ENCODE results near the gene OSBPL2.

Gene OSBPL2

GRCh38 chr20:62228982-62229545 is 9.3 kb upstream of the OSBPL2 start:
- no peak for DNase-seq (ENCODE audit: low read depth)
- no peak overlapping the region for H3K4me3 ChIP-seq (ENCODE audit: low read length)
- no peak for TF ChIP-seq CTCF (conservative IDR thresholded peaks at IDR 0.05; ENCODE audit: low read depth, low read length)

GRCh38 chr20:62229667-62230066 is 8.7 kb upstream of the OSBPL2 start:
- H3K4me3 ChIP-seq (ENCODE audit: low read length), result no peak overlapping the region
- no peak for DNase-seq (ENCODE audit: low read depth)
- no peak for TF ChIP-seq CTCF (conservative IDR thresholded peaks at IDR 0.05; ENCODE audit: low read depth, low read length)

GRCh38 chr20:62230276-62230675 is 8.0 kb upstream of the OSBPL2 start:
- TF ChIP-seq CTCF (conservative IDR thresholded peaks at IDR 0.05; ENCODE audit: low read depth, low read length), result no peak
- no peak for DNase-seq (ENCODE audit: low read depth)
- no peak overlapping the region for H3K4me3 ChIP-seq (ENCODE audit: low read length)

- no peak for DNase-seq (ENCODE audit: low read depth)
- H3K4me3 ChIP-seq (ENCODE audit: low read length), result no peak overlapping the region
- no peak for TF ChIP-seq CTCF (conservative IDR thresholded peaks at IDR 0.05; ENCODE audit: low read depth, low read length)
These were observed 7.6 kb upstream of the OSBPL2 start for GRCh38 chr20:62230696-62231095.

GRCh38 chr20:62231292-62231691 is 7.0 kb upstream of the OSBPL2 start:
- no peak overlapping the region for H3K4me3 ChIP-seq (ENCODE audit: low read length)
- DNase-seq (ENCODE audit: low read depth), result no peak
- no peak for TF ChIP-seq CTCF (conservative IDR thresholded peaks at IDR 0.05; ENCODE audit: low read depth, low read length)

GRCh38 chr20:62232194-62232593 is 6.1 kb upstream of the OSBPL2 start:
- no peak for DNase-seq (ENCODE audit: low read depth)
- no peak overlapping the region for H3K4me3 ChIP-seq (ENCODE audit: low read length)
- TF ChIP-seq CTCF (conservative IDR thresholded peaks at IDR 0.05; ENCODE audit: low read depth, low read length), result no peak

- TF ChIP-seq CTCF (conservative IDR thresholded peaks at IDR 0.05; ENCODE audit: low read depth, low read length), result no peak
- no peak overlapping the region for H3K4me3 ChIP-seq (ENCODE audit: low read length)
- no peak for DNase-seq (ENCODE audit: low read depth)
These were observed 5.3 kb upstream of the OSBPL2 start for GRCh38 chr20:62232770-62233645.
